Endothelial cell of umbilical vein (primary cell): ENCODE measurements around the gene DUSP14.

Source experiments
- EZH2 ChIP-seq: IDR thresholded peaks from 2 replicates; pipeline ENCODE4 v1.6.1; 2012; ENCODE audit warnings: borderline replicate concordance, low read depth, mild to moderate bottlenecking, moderate library complexity, low read length, inconsistent platforms; ENCODE audit not compliant: severe bottlenecking
- POLR2A ChIP-seq: IDR thresholded peaks from 2 replicates; pipeline ENCODE4 v1.6.1; 2012; ENCODE audit warnings: low read depth, mild to moderate bottlenecking, control low read depth, low read length
- POLR2AphosphoS5 ChIP-seq: IDR thresholded peaks from 2 replicates; pipeline ENCODE4 v1.6.1; 2012; ENCODE audit warnings: low read depth, mild to moderate bottlenecking, control low read depth, low read length, moderate library complexity; ENCODE audit not compliant: insufficient read depth
- TF ChIP-seq, protein P1 (sequence below), 2 donors: IDR thresholded peaks; 1 replicate in 1 of 2; 2 replicates in 1 of 2; pipeline ENCODE4 v1.5.1; 2011; ENCODE audit warnings: low read length in 2 of 2, mild to moderate bottlenecking in 2 of 2, moderate library complexity in 2 of 2, control low read depth in 1 of 2, inconsistent platforms in 1 of 2, low read depth in 1 of 2; ENCODE audit not compliant: insufficient read depth in 1 of 2; ENCODE audit errors: extremely low read depth in 1 of 2

- TF ChIP-seq EZH2, result no peak
- TF ChIP-seq, protein P1, sequence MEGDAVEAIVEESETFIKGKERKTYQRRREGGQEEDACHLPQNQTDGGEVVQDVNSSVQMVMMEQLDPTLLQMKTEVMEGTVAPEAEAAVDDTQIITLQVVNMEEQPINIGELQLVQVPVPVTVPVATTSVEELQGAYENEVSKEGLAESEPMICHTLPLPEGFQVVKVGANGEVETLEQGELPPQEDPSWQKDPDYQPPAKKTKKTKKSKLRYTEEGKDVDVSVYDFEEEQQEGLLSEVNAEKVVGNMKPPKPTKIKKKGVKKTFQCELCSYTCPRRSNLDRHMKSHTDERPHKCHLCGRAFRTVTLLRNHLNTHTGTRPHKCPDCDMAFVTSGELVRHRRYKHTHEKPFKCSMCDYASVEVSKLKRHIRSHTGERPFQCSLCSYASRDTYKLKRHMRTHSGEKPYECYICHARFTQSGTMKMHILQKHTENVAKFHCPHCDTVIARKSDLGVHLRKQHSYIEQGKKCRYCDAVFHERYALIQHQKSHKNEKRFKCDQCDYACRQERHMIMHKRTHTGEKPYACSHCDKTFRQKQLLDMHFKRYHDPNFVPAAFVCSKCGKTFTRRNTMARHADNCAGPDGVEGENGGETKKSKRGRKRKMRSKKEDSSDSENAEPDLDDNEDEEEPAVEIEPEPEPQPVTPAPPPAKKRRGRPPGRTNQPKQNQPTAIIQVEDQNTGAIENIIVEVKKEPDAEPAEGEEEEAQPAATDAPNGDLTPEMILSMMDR (IDR thresholded peaks at IDR 0.05; ENCODE audit: extremely low read depth in 1 of 2, insufficient read depth in 1 of 2, low read depth in 1 of 2, low read length in 2 of 2), result no peak
- TF ChIP-seq POLR2AphosphoS5, result no peak
- TF ChIP-seq POLR2A, result no peak
These were observed 13.5 kb downstream of the DUSP14 start for GRCh38 chr17:37503148-37503547.
